ENCODE measurements around the gene DNAI7.

DNAI7 gene

GRCh38 chr12:25100194-25101091, 94.5 kb downstream of the DNAI7 start:
- DNase-seq (ENCODE audit: low spot score), result no peak

- DNase-seq (ENCODE audit: low spot score), result no peak
Observed at GRCh38 chr12:25099010-25099409, 96.0 kb downstream of the DNAI7 start.

- DNase-seq (ENCODE audit: low spot score), result no peak
Observed at GRCh38 chr12:25089738-25090137, 105.2 kb downstream of the DNAI7 start.

- no peak for DNase-seq (ENCODE audit: low spot score)
Observed at GRCh38 chr12:25087596-25087995, 107.4 kb downstream of the DNAI7 start.

- no peak for DNase-seq (ENCODE audit: low spot score)
Observed at GRCh38 chr12:25084816-25085215, 110.1 kb downstream of the DNAI7 start.

GRCh38 chr12:25083211-25083610, 111.7 kb downstream of the DNAI7 start:
- no peak for DNase-seq (ENCODE audit: low spot score)

DNA sequence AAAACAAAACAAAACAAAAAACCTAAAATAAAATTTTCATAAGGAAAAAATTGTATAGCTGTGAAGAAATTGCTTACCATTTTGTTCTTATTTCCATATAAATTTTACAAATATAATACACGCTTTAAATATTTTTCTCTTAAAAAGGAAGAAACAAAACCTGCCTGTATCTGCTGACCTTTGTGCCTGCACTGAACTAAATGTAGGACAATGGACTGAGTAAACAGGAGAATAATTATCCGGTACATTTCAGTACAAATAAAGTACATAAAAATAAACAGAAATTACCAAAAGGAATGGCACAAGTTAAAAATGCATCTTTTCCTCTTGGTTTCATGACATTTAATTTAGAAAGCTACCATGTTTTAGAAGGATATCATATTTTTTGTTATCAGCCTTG, 112.3 kb downstream of the DNAI7 start:
- DNase-seq (ENCODE audit: low spot score), result no peak

GRCh38 chr12:25079393-25079792, 115.6 kb downstream of the DNAI7 start:
- no peak for DNase-seq (ENCODE audit: low spot score)

DNA sequence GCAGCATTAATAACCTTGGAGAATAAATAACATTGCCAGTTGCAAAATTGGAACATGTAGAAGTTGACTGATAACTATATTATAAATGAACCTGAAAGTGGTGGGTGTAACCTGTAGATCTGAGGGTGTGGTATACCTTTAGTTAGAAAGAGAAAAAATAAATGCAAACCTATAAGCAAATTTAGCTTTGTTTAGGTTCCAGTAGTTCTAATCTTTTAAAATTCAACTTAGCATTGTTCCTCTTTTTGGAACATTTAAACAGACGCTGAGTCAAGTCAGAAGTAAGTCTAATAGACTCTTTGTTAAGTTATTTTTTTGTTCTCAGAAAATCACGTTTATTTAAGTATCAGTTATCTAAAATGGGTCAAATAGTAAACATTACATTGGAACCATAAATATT, 120.0 kb downstream of the DNAI7 start:
- DNase-seq (ENCODE audit: low spot score), result no peak

GRCh38 chr12:25074113-25074512, 120.8 kb downstream of the DNAI7 start:
- no peak for DNase-seq (ENCODE audit: low spot score)

DNA sequence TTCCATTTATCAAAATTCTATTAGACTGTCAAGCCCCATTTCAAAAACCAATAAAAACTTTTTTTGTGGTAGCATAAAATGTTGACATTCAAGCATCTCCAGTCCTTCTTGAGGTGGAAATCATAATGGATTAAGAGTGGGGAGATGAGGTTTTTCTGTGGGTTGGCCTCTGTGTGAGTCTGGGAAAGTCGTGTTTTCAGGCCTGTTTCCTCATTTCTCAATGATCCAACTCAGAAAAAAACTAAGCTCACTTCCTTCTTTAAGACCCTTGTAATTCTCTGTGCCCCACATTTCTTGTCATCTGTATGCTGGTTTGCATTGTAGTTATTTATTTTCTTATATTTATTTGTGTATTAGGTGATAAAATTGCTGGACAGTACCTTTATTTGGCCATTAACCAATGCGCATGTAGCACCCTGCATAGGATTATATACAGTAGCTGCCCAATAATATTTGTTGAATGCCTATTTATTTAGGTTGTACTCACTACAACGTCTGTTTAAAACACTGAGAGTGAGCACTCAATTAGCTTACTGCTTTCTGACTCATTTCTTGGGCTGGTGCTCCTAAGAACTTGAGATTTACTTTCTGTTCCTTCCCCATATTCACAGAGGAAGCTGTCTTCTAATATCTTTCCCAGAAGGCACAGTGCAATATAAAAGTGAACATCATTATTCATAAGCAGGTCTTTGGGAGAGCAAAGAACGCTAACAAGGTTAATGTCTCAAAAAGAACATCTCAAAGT, 121.9 kb downstream of the DNAI7 start:
- no peak for DNase-seq (ENCODE audit: low spot score)

DNA sequence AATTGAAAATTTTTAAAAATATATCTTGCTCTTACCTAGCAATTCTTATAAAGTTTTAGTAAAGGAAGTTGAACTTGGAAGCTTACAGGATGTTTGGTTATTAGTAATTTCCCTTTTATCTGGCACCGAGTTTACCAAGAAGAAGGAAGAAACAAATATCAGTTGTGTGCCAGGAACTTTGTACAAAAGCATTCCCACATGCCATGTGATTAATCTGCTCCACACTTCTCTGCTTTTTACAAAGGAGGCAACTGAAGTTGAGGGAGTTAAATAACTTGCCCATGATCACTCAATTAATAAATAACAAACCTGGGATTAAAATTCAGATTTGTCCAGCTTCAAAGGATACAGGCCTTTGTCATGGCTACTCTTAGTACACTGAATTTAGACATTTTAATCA, 123.6 kb downstream of the DNAI7 start:
- no peak for DNase-seq (ENCODE audit: low spot score)

DNA sequence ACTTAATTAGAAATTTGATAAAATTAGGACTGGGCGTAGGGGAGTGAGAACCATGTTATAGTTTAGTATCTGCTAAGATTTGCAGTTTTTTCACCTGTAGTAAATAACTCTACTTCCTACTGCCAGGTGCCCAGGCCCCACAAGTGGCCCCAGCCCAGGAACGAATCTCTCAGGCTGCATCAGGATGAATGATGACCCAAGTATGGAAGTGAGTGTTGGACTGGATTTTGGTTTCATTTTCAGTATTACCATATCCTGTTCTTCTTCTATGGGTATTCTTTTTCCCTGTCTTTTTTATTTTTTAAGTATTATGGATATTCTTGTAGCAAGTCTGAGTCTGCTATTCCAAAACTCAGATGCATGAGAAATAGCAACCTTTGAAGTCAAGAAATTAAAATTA, 125.7 kb downstream of the DNAI7 start:
- DNase-seq (ENCODE audit: low spot score), result no peak

DNA sequence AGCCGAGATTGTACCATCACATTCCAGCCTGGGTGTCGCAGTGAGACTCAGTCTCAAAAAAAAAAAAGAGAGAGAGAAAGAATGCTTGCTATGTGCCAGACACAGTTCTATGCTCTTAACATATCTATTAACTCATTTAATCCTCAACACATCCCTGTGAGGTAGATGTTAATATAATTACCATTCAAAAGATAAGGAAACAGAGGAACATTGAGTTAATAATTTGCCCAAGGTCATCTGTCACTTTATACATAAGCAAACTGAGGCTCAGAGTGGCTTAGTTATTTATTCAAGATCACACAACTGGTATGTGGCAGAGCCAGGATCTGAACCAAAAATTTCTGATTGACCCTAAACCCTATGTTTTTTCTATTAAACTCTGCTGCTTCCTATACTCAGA, 129.9 kb downstream of the DNAI7 start:
- DNase-seq (ENCODE audit: low spot score), result no peak

GRCh38 chr12:25063873-25064628, 130.9 kb downstream of the DNAI7 start:
- DNase-seq (ENCODE audit: low spot score), result no peak

GRCh38 chr12:25058658-25059058, 136.3 kb downstream of the DNAI7 start:
- DNase-seq (ENCODE audit: low spot score), result no peak

Measured in SW480 (cell line).